Thoracic aorta (tissue), 2 donors: ENCODE measurements around the gene NABP1. TPM values are rescaled to one million over a fixed set of nuclear protein-coding genes. Genes with fewer than 3 reads are reported as not detected.

ENCODE experiments used
- ATAC-seq: fragments of 150-250 bp; one replicate; pipeline ENCODE4 v1.8.0; 2017; ENCODE audit warnings: low read depth; ENCODE audit not compliant: insufficient number of reproducible peaks, low FRiP score
- DNase-seq: peaks from one replicate; pipeline ENCODE4 v3.0.0-alpha.2; 2020; ENCODE audit warnings: low spot score
- H3K27ac ChIP-seq, 2 donors: fragments of 200-600 bp; sonication (generic); 1 replicate in 1 of 2; 2 replicates in 1 of 2; pipeline ENCODE4 v1.5.1; 2016; ENCODE audit warnings: mild to moderate bottlenecking in 2 of 2, moderate library complexity in 2 of 2
- H3K27me3 ChIP-seq: fragments of 200-600 bp; sonication (generic); replicated peaks from 2 replicates; pipeline ENCODE4 v1.6.0; 2016; ENCODE audit warnings: mild to moderate bottlenecking; ENCODE audit not compliant: insufficient read depth
- H3K36me3 ChIP-seq: fragments of 200-600 bp; sonication (generic); one replicate; pipeline ENCODE4 v1.5.1; 2016
- H3K4me1 ChIP-seq, 2 donors: fragments of 200-600 bp; sonication (generic); 1 replicate in 1 of 2; 2 replicates in 1 of 2; pipeline versions ENCODE4 v1.5.1 to v1.6.0; 2016; ENCODE audit warnings: low read depth in 2 of 2, mild to moderate bottlenecking in 1 of 2; ENCODE audit not compliant: control insufficient read depth in 1 of 2
- H3K4me3 ChIP-seq: fragments of 200-600 bp; sonication (generic); 2 replicates; pipeline ENCODE4 v1.5.1; 2016; ENCODE audit warnings: mild to moderate bottlenecking
- H3K9me3 ChIP-seq: fragments of 200-600 bp; sonication (generic); 2 replicates; pipeline ENCODE4 v1.5.1; 2016
- CTCF ChIP-seq: fragments of 200-600 bp; sonication (generic); IDR thresholded peaks from one replicate; pipeline ENCODE4 v1.5.1; 2019; ENCODE audit warnings: antibody characterized with exemption
- total RNA-seq, 2 donors: library from RNA; depleted of rRNA; stranded (reverse); fragments of >200 nt; gene quantifications; one replicate each; pipeline versions ENCODE4 v1.1.0 to v1.2.3, GENCODE V29; 2016

The NABP1 gene
- total RNA-seq, 2 donors from 2014 or later: 25.2 to 84.7 TPM

GRCh38 chr2:191686729-191687128 is 8.8 kb downstream of the NABP1 start:
- H3K36me3 ChIP-seq: peaks cover 4% of the 10 kb centered on the region
- no peak overlapping the region for H3K4me3 ChIP-seq
- peaks cover 40 to 46% of the 10 kb centered on the region in 2 donors for H3K4me1 ChIP-seq
- ATAC-seq: no peak
- peak overlapping the region in 1 of 2 donors; percentile 62 for H3K27ac ChIP-seq
- no peaks in the 10 kb centered on the region for H3K27me3 ChIP-seq
- no peak for DNase-seq
- no peaks in the 10 kb centered on the region for H3K9me3 ChIP-seq
- TF ChIP-seq CTCF: no peak

- no peaks in the 10 kb centered on the region for H3K36me3 ChIP-seq
- TF ChIP-seq CTCF: no peak
- H3K27ac ChIP-seq: peak overlapping the region in 1 of 2 donors; percentile 20
- ATAC-seq (no peak), DNase-seq (no peak)
- peaks cover 46 to 58% of the 10 kb centered on the region in 2 donors for H3K4me1 ChIP-seq
- no peaks in the 10 kb centered on the region for H3K9me3 ChIP-seq
- H3K4me3 ChIP-seq: no peak overlapping the region
- H3K27me3 ChIP-seq: no peaks in the 10 kb centered on the region
These were observed 9.9 kb downstream of the NABP1 start for GRCh38 chr2:191687867-191688266.

- Histone ChIP-seq H3K27me3 (no peaks in the 10 kb centered on the region), H3K4me1 (peaks cover 50 to 63% of the 10 kb centered on the region in 2 donors), H3K27ac (peak overlapping the region in 1 of 2 donors; percentile 20), H3K4me3 (no peak overlapping the region), H3K36me3 (no peaks in the 10 kb centered on the region), H3K9me3 (no peaks in the 10 kb centered on the region)
- DNase-seq (no peak), ATAC-seq (no peak)
- TF ChIP-seq CTCF: no peak
These were observed 11.2 kb downstream of the NABP1 start for GRCh38 chr2:191688934-191689695.

GRCh38 chr2:191690327-191690726 is 12.4 kb downstream of the NABP1 start:
- Histone ChIP-seq H3K36me3 (no peaks in the 10 kb centered on the region), H3K9me3 (no peaks in the 10 kb centered on the region), H3K4me3 (no peak overlapping the region), H3K27me3 (no peaks in the 10 kb centered on the region), H3K4me1 (peaks cover 38 to 52% of the 10 kb centered on the region in 2 donors), H3K27ac (no peak overlapping the region)
- ATAC-seq: no peak
- no peak for DNase-seq
- no peak for TF ChIP-seq CTCF

GRCh38 chr2:191691016-191691735 is 13.2 kb downstream of the NABP1 start:
- ATAC-seq (no peak), DNase-seq (no peak)
- Histone ChIP-seq H3K27me3 (no peaks in the 10 kb centered on the region), H3K36me3 (no peaks in the 10 kb centered on the region), H3K4me1 (peaks cover 35 to 43% of the 10 kb centered on the region in 2 donors), H3K4me3 (peak overlapping the region; percentile 3), H3K27ac (no peak overlapping the region), H3K9me3 (no peaks in the 10 kb centered on the region)
- TF ChIP-seq CTCF: peak; percentile 66
